Fibroblast of lung (primary cell): ENCODE results near the gene SLC43A3. TPM values are rescaled to one million over a fixed set of nuclear protein-coding genes. Genes with fewer than 3 reads are reported as not detected.

ENCODE experiments used
- DNase-seq, 2 donors: peaks; one replicate each; pipeline versions ENCODE4 v3.0.0 to v3.0.0-alpha.2; 2010; ENCODE audit warnings: low read depth in 2 of 2
- H2AFZ ChIP-seq: 2 replicates; pipeline ENCODE4 v1.5.1; 2012; ENCODE audit warnings: low read length, control low read depth, inconsistent platforms
- H3K27ac ChIP-seq: 2 replicates; pipeline ENCODE4 v1.5.1; 2011; ENCODE audit warnings: low read length, control low read depth; ENCODE audit not compliant: insufficient read depth
- H3K27me3 ChIP-seq: 2 replicates; pipeline ENCODE4 v1.5.1; 2011; ENCODE audit warnings: mild to moderate bottlenecking, low read length; ENCODE audit not compliant: control insufficient read depth, insufficient read depth
- H3K36me3 ChIP-seq: 2 replicates; pipeline ENCODE4 v1.5.1; 2011; ENCODE audit warnings: low read length; ENCODE audit not compliant: control insufficient read depth, insufficient read depth
- H3K4me1 ChIP-seq: 2 replicates; pipeline ENCODE4 v1.5.1; 2011; ENCODE audit warnings: low read length; ENCODE audit not compliant: control insufficient read depth, insufficient read depth; ENCODE audit errors: extremely low read depth
- H3K4me2 ChIP-seq: 2 replicates; pipeline ENCODE4 v1.5.1; 2011; ENCODE audit warnings: low read length, control low read depth; ENCODE audit not compliant: insufficient read depth; ENCODE audit errors: extremely low read depth
- H3K4me3 ChIP-seq, 4 experiments: fragments of 200-600 bp in 1 of 4; sonication (generic) in 1 of 4; replicated peaks in 1 of 4; 2 replicates each; pipeline ENCODE4 v1.5.1; 2011 to 2016; ENCODE audit warnings: low read length in 4 of 4, low read depth in 3 of 4, mild to moderate bottlenecking in 3 of 4, control low read depth in 2 of 4, inconsistent platforms in 1 of 4, mixed read lengths in 1 of 4; ENCODE audit not compliant: insufficient read depth in 1 of 4; ENCODE audit errors: control extremely low read depth in 1 of 4
- H3K79me2 ChIP-seq: 2 replicates; pipeline ENCODE4 v1.5.1; 2012; ENCODE audit warnings: mild to moderate bottlenecking, low read length, inconsistent platforms; ENCODE audit not compliant: control insufficient read depth, insufficient read depth
- H3K9ac ChIP-seq: 2 replicates; pipeline ENCODE4 v1.5.1; 2011; ENCODE audit warnings: mild to moderate bottlenecking, low read length, control low read depth; ENCODE audit not compliant: insufficient read depth
- H3K9me3 ChIP-seq: 2 replicates; pipeline ENCODE4 v1.5.1; 2012; ENCODE audit warnings: low read depth, low read length; ENCODE audit not compliant: control insufficient read depth, insufficient read depth
- H4K20me1 ChIP-seq: 2 replicates; pipeline ENCODE4 v1.5.1; 2011; ENCODE audit warnings: low read length; ENCODE audit not compliant: control insufficient read depth, insufficient read depth; ENCODE audit errors: extremely low read depth
- CTCF ChIP-seq, 2 donors: IDR thresholded peaks in 1 of 2; conservative IDR thresholded peaks in 1 of 2; 1 replicate in 1 of 2; 2 replicates in 1 of 2; pipeline ENCODE4 v1.5.1; 2011 to 2012; ENCODE audit warnings: low read length in 2 of 2, control low read depth in 1 of 2, inconsistent platforms in 1 of 2, low read depth in 1 of 2, mild to moderate bottlenecking in 1 of 2
- EZH2 ChIP-seq: IDR thresholded peaks from 2 replicates; pipeline ENCODE4 v1.5.1; 2012; ENCODE audit warnings: low read length, control low read depth, mild to moderate bottlenecking; ENCODE audit errors: missing control alignments
- polyA plus RNA-seq, 2 donors: library from polyadenylated mRNA; depleted of rRNA in 1 of 2; stranded (reverse) in 1 of 2; unstranded in 1 of 2; fragments of >200 nt; gene quantifications; 2 replicates each; pipeline ENCODE4 v1.2.1, GENCODE V29; 2011 to 2012; ENCODE audit warnings: missing spikeins in 1 of 2
- total RNA-seq: library from RNA; depleted of rRNA; stranded (reverse); fragments of >200 nt; gene quantifications from 2 replicates; pipeline ENCODE4 v1.2.1, GENCODE V29; 2014

Gene SLC43A3
- total and polyA plus RNA-seq, 2 donors (not counting 1 experiment from before 2014, with no cell fraction given): 34.8 to 41.5 TPM

GRCh38 chr11:57413681-57414080 lies 13.2 kb downstream of the SLC43A3 start:
- peaks cover 2% of the 10 kb centered on the region for H3K4me1 ChIP-seq
- TF ChIP-seq CTCF (conservative IDR thresholded peaks at IDR 0.05 in 1 of 2, IDR thresholded peaks at IDR 0.05 in 1 of 2; ENCODE audit: low read depth in 1 of 2, low read length in 2 of 2) (no peak), EZH2 (no peak)
- H4K20me1 ChIP-seq: no peaks in the 10 kb centered on the region
- DNase-seq: no peak
- H3K27me3 ChIP-seq: no peaks in the 10 kb centered on the region
- H3K4me3 ChIP-seq: no peak overlapping the region
- H3K9me3 ChIP-seq: no peaks in the 10 kb centered on the region
- H3K79me2 ChIP-seq: no peaks in the 10 kb centered on the region
- peaks cover 8% of the 10 kb centered on the region for H3K36me3 ChIP-seq
- no peak overlapping the region for H3K27ac ChIP-seq
- H3K9ac ChIP-seq: no peak overlapping the region
- no peak overlapping the region for H2AFZ ChIP-seq
- H3K4me2 ChIP-seq: no peak overlapping the region

- H3K9me3 ChIP-seq: no peaks in the 10 kb centered on the region
- peaks cover 4% of the 10 kb centered on the region for H3K4me1 ChIP-seq
- H3K27me3 ChIP-seq: no peaks in the 10 kb centered on the region
- H3K79me2 ChIP-seq: no peaks in the 10 kb centered on the region
- no peak overlapping the region for H3K9ac ChIP-seq
- H3K36me3 ChIP-seq: peaks cover 15% of the 10 kb centered on the region
- no peak overlapping the region for H3K4me2 ChIP-seq
- no peak overlapping the region for H3K4me3 ChIP-seq
- TF ChIP-seq EZH2 (no peak), CTCF (conservative IDR thresholded peaks at IDR 0.05 in 1 of 2, IDR thresholded peaks at IDR 0.05 in 1 of 2; ENCODE audit: low read depth in 1 of 2, low read length in 2 of 2) (no peak)
- H3K27ac ChIP-seq: no peak overlapping the region
- no peaks in the 10 kb centered on the region for H4K20me1 ChIP-seq
- peak; percentile 89 to 91 for DNase-seq
- no peak overlapping the region for H2AFZ ChIP-seq
Measured at GRCh38 chr11:57410287-57410686, 16.6 kb downstream of the SLC43A3 start.

GRCh38 chr11:57409321-57410100 lies 17.4 kb downstream of the SLC43A3 start:
- peaks cover 15% of the 10 kb centered on the region for H3K36me3 ChIP-seq
- H4K20me1 ChIP-seq: no peaks in the 10 kb centered on the region

More at GRCh38 chr11:57409321-57410100, 17.4 kb downstream of the SLC43A3 start:
- no peak for DNase-seq
- Histone ChIP-seq H3K4me1 (peaks cover 4% of the 10 kb centered on the region), H2AFZ (no peak overlapping the region), H3K79me2 (no peaks in the 10 kb centered on the region), H3K4me2 (no peak overlapping the region), H3K9me3 (no peaks in the 10 kb centered on the region), H3K27me3 (no peaks in the 10 kb centered on the region), H3K27ac (peak overlapping the region; percentile 16), H3K4me3 (no peak overlapping the region), H3K9ac (no peak overlapping the region)
- TF ChIP-seq CTCF (conservative IDR thresholded peaks at IDR 0.05 in 1 of 2, IDR thresholded peaks at IDR 0.05 in 1 of 2; ENCODE audit: low read depth in 1 of 2, low read length in 2 of 2) (no peak), EZH2 (no peak)
